Activated naive CD4-positive, alpha-beta T cell treated with anti-CD3 and anti-CD28 coated beads for 36 hours (primary cell): ENCODE results near the gene PLCE1. TPM values are rescaled to one million over a fixed set of nuclear protein-coding genes. Genes with fewer than 3 reads are reported as not detected.
"Not testable (repeated sequence)": the region's sequence is repeated elsewhere in the genome, so short reads cannot be mapped to it uniquely, and the experiment has no call there.

Source experiments
- CTCF ChIA-PET: fragments of 350-600 bp; sonication (Branson Sonifier 250); formaldehyde crosslinking; loops from one replicate; lab custom pipeline; 2021; ENCODE audit warnings: antibody characterized with exemption; lab: Charles Lee
- DNase-seq: peaks from one replicate; pipeline ENCODE4 v3.0.0-alpha.2; 2020
- H3K27ac Mint-ChIP-seq: one replicate; pipeline ENCODE4 v1.8.0; 2021; ENCODE audit warnings: mild to moderate bottlenecking, mixed read lengths
- H3K27me3 Mint-ChIP-seq: one replicate; pipeline ENCODE4 v1.8.0; 2021; ENCODE audit warnings: low read depth, mixed read lengths
- H3K36me3 Mint-ChIP-seq: one replicate; pipeline ENCODE4 v1.8.0; 2021; ENCODE audit warnings: low read depth, mixed read lengths
- H3K4me1 Mint-ChIP-seq: one replicate; pipeline ENCODE4 v1.8.0; 2021; ENCODE audit warnings: low read depth, mixed read lengths
- H3K4me3 Mint-ChIP-seq: one replicate; pipeline ENCODE4 v1.8.0; 2021; ENCODE audit warnings: mild to moderate bottlenecking, moderate library complexity, mixed read lengths
- H3K9me3 Mint-ChIP-seq: one replicate; pipeline ENCODE4 v1.8.0; 2021; ENCODE audit warnings: mixed read lengths
- intact Hi-C: fragments of 100-400 bp; cut with micrococcal nuclease; formaldehyde crosslinking; loops from one replicate; pipeline ENCODE4 v1.15.1; 2023
- total RNA-seq, 2 experiments: library from RNA; stranded (reverse); gene quantifications; one replicate each; pipeline ENCODE4 v1.2.3, GENCODE V29; 2021

PLCE1 gene
- under 1 TPM in 1 of 2 experiments, not detected in 1; 0.05 TPM for total RNA-seq

GRCh38 chr10:93993782-93994437 lies at the start of gene PLCE1:
TSS of gene PLCE1 (plus strand) at chr10:93993931. CDS start at chr10:94031047, 37,116 bp downstream.
- Mint-ChIP-seq H3K4me1 (no peaks in the 10 kb centered on the region), H3K9me3 (no peaks in the 10 kb centered on the region), H3K27ac (no peak within 1 kb of the TSS), H3K36me3 (no peaks in the 10 kb centered on the region), H3K27me3 (peaks cover 52% of the 10 kb centered on the region), H3K4me3 (peak within 1 kb of the TSS; percentile 13)
- CTCF ChIA-PET, result no interaction called here
- intact Hi-C loops, result no loop called here
- peak; percentile 5 for DNase-seq

GRCh38 chr10:93945819-93946218 lies 47.9 kb upstream of the PLCE1 start:
- Mint-ChIP-seq H3K27me3 (no peaks in the 10 kb centered on the region), H3K36me3 (no peaks in the 10 kb centered on the region), H3K4me3 (no peak overlapping the region), H3K27ac (no peak overlapping the region), H3K4me1 (no peaks in the 10 kb centered on the region), H3K9me3 (no peaks in the 10 kb centered on the region)
- intact Hi-C loops, result no loop called here
- DNase-seq, result no peak
- CTCF ChIA-PET, result no interaction called here

GRCh38 chr10:93947055-93947454 lies 46.7 kb upstream of the PLCE1 start:
- intact Hi-C loops, result no loop called here
- Mint-ChIP-seq H3K27ac (no peak overlapping the region), H3K4me3 (no peak overlapping the region), H3K36me3 (no peaks in the 10 kb centered on the region), H3K27me3 (no peaks in the 10 kb centered on the region), H3K9me3 (no peaks in the 10 kb centered on the region), H3K4me1 (no peaks in the 10 kb centered on the region)
- CTCF ChIA-PET, result no interaction called here
- no peak for DNase-seq

DNA sequence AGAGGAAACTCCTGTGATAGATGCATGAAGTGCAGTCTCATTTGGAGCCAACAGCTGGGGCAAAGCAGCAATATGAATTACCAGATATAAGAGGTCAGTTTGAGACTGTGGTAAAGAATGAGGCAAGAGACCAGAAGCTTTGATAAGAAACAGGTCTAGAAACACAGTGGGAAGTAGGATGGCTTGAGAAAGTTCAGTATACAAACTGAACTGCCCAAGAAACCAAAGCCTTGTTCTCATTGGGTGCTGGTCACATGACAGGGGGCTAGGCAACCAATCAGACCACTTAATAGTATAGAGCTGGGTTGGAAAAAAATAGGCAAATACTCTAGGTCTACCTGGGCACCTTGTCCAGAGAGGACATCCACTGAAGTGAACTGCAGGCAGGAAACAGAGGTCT lies 46.2 kb upstream of the PLCE1 start:
- Mint-ChIP-seq H3K4me1 (no peaks in the 10 kb centered on the region), H3K27ac (no peak overlapping the region), H3K36me3 (no peaks in the 10 kb centered on the region), H3K9me3 (no peaks in the 10 kb centered on the region), H3K4me3 (no peak overlapping the region), H3K27me3 (no peaks in the 10 kb centered on the region)
- CTCF ChIA-PET, result no interaction called here
- intact Hi-C loops, result no loop called here
- DNase-seq, result no peak

- no peaks in the 10 kb centered on the region for H3K27me3 Mint-ChIP-seq
- intact Hi-C loops, result no loop called here
- H3K4me1 Mint-ChIP-seq, result no peaks in the 10 kb centered on the region
- no peaks in the 10 kb centered on the region for H3K36me3 Mint-ChIP-seq
- H3K9me3 Mint-ChIP-seq, result no peaks in the 10 kb centered on the region
- no peak overlapping the region for H3K4me3 Mint-ChIP-seq
- CTCF ChIA-PET, result no interaction called here
- no peak for DNase-seq
- H3K27ac Mint-ChIP-seq, result no peak overlapping the region
Observed at GRCh38 chr10:93951905-93952304, 41.8 kb upstream of the PLCE1 start.

DNA sequence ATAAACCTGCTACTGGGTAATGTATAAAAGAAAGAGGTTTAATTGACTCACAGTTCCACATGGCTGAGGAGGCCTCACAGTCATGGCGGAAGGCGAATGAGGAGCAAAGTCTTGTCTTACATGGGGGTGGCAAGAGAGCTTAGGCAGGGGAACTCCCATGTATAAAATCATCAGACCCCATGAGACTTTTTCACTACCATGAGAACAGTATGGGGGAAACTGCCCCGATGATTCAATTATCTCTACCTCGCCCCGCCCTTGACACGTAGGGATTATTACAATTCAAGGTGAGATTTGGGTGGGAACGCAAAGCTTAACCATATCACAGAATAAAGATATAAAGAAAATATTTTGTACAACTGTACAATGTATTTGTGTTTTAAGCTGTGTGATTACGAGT lies 39.4 kb upstream of the PLCE1 start:
- Mint-ChIP-seq H3K4me3 (no peak overlapping the region), H3K4me1 (no peaks in the 10 kb centered on the region), H3K9me3 (no peaks in the 10 kb centered on the region), H3K36me3 (peaks cover 7% of the 10 kb centered on the region), H3K27me3 (no peaks in the 10 kb centered on the region), H3K27ac (no peak overlapping the region)
- no peak for DNase-seq
- intact Hi-C loops, result no loop called here
- CTCF ChIA-PET, result interaction anchor here (0.6 kb wide), 1 partner anchor 48 kb away, joined by 4 read pairs; no protein-coding TSS in a partner anchor

- no peak for DNase-seq
- CTCF ChIA-PET, result interaction anchor here (0.6 kb wide), 1 partner anchor 47 kb away, joined by 4 read pairs; no protein-coding TSS in a partner anchor
- Mint-ChIP-seq H3K36me3 (peaks cover 9% of the 10 kb centered on the region), H3K27me3 (no peaks in the 10 kb centered on the region), H3K4me1 (no peaks in the 10 kb centered on the region), H3K9me3 (no peaks in the 10 kb centered on the region), H3K27ac (no peak overlapping the region), H3K4me3 (no peak overlapping the region)
- intact Hi-C loops, result no loop called here
Observed at GRCh38 chr10:93954726-93955363, 38.9 kb upstream of the PLCE1 start.

DNA sequence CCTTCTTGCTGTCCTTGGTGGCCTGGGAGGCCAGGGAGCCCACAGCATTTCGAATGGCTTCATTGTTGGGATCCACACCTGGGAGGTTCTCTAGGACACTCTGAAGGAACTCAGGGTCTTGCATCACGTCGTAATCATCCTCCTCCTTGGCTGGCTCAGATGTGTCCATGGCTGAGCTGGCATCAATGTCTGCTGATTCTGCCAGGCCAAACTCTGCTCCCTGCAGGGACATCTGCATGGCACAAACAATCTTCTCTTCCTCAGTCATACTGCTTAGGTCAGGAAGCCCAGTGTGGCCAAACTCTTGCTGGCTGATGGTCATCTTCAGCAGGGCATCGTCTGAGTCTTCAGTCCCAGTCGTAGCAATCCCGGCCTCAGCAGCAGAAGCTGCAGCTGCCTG lies 34.9 kb upstream of the PLCE1 start:
- Mint-ChIP-seq H3K36me3 (peaks cover 9% of the 10 kb centered on the region), H3K9me3 (no peaks in the 10 kb centered on the region)

DNA sequence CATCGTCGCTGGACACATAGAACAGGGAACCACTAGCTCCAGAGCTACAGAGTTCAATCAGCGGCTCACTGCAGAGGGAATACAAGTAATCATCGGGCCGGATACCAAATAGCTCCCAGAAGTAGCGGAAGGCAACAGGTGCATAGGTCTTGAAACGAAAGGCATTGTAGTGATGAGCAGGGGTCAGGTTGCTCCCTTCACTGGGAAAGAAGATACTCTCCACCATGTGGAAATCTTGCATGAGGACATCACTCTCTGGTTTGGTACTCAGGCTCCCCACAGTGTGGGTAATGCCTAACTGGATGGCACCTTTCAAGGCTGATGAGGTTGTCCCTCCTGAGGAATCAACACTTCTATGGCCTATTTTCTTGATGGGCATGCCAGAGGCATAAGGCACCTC lies 32.7 kb upstream of the PLCE1 start:
- H3K9me3 Mint-ChIP-seq, H3K27me3 Mint-ChIP-seq, H3K4me1 Mint-ChIP-seq, DNase-seq, intact Hi-C loops, H3K27ac Mint-ChIP-seq, H3K4me3 Mint-ChIP-seq, H3K36me3 Mint-ChIP-seq: not testable (repeated sequence)
- CTCF ChIA-PET, result interaction anchor here (0.9 kb wide), 1 partner anchor 43 kb away, joined by 3 read pairs; no protein-coding TSS in a partner anchor

More for the DNA sequence above, 34.9 kb upstream of the PLCE1 start:
- DNase-seq, result no peak
- no peaks in the 10 kb centered on the region for H3K27me3 Mint-ChIP-seq
- H3K4me1 Mint-ChIP-seq, result no peaks in the 10 kb centered on the region
- H3K27ac Mint-ChIP-seq, result no peak overlapping the region
- intact Hi-C loops, result no loop called here
- H3K4me3 Mint-ChIP-seq, result no peak overlapping the region
- CTCF ChIA-PET, result no interaction called here

GRCh38 chr10:93962973-93963372 lies 30.8 kb upstream of the PLCE1 start:
- H3K27me3 Mint-ChIP-seq, result no peaks in the 10 kb centered on the region
- no peaks in the 10 kb centered on the region for H3K4me1 Mint-ChIP-seq
- no peak for DNase-seq
- H3K4me3 Mint-ChIP-seq, result no peak overlapping the region
- CTCF ChIA-PET, result interaction anchor here (0.9 kb wide), 1 partner anchor 11 kb away, joined by 3 read pairs; no protein-coding TSS in a partner anchor
- H3K36me3 Mint-ChIP-seq, result peaks cover 9% of the 10 kb centered on the region
- no peak overlapping the region for H3K27ac Mint-ChIP-seq
- intact Hi-C loops, result no loop called here
- no peaks in the 10 kb centered on the region for H3K9me3 Mint-ChIP-seq

DNA sequence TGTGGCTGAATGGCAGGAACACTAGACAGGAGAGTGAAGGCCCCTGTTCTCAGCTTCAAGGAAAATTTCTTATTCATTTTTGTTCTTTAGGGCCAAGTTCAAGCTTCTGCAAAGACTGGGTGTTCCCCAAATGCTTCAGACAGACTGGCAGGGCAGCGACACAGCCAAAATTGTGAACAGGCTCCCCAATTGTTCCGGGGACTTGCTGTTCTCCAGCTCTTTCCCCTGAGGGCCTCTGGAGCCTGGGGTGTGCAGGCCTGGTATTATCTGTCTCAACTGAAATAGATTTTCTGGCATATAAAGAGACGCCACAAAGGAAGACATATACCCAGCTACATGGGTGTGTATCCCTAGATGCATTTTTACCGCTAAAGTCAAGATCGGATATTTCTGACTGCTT lies 30.3 kb upstream of the PLCE1 start:
- CTCF ChIA-PET, result no interaction called here
- no peaks in the 10 kb centered on the region for H3K4me1 Mint-ChIP-seq

DNA sequence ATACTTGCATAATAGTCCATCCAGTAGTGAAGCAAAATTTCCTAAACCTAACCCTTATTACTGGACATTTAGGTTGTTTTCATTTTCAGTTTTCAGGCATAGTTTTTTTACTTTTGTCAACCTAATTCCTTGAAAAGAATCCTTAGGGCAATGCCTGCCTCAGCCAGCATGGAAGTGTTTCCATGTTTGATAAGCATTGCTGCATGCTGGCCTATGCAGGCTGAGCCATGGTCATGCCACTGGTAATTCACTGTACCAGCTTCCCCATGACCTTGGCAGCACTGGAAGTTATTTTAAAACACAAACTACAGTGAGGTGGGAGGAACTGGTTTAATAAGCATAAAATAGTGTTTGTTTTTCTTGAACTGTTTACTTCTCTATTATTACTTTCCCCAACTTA lies 27.8 kb upstream of the PLCE1 start:
- Mint-ChIP-seq H3K4me1 (no peaks in the 10 kb centered on the region), H3K9me3 (no peaks in the 10 kb centered on the region), H3K27me3 (no peaks in the 10 kb centered on the region), H3K27ac (no peak overlapping the region), H3K36me3 (no peaks in the 10 kb centered on the region), H3K4me3 (no peak overlapping the region)
- DNase-seq, result no peak
- intact Hi-C loops, result no loop called here
- CTCF ChIA-PET, result no interaction called here

More for the DNA sequence above, 30.3 kb upstream of the PLCE1 start:
- intact Hi-C loops, result no loop called here
- Mint-ChIP-seq H3K27me3 (no peaks in the 10 kb centered on the region), H3K27ac (no peak overlapping the region), H3K9me3 (no peaks in the 10 kb centered on the region), H3K4me3 (no peak overlapping the region), H3K36me3 (peaks cover 9% of the 10 kb centered on the region)
- no peak for DNase-seq

DNA sequence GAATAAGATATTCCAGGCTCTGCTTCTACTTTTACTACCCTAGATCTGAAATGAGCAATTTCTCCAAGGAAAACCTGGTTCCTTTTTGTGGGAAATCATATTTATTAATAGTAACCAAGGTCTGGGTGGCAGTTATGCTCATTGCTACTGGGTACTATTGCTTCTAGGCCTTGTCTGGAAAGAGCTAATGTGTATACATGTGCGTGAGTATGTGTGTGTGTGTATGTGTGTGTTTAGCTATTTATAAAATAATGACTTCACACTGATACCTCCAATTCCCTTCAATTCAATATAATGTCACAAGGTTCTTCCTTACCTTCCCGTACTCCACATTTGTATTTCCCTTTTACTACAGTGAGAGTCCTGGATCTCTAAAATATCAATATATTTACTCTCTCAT lies 26.0 kb upstream of the PLCE1 start:
- DNase-seq, result no peak
- intact Hi-C loops, result no loop called here
- H3K9me3 Mint-ChIP-seq, result no peaks in the 10 kb centered on the region
- H3K36me3 Mint-ChIP-seq, result no peaks in the 10 kb centered on the region
- H3K4me1 Mint-ChIP-seq, result no peaks in the 10 kb centered on the region
- no peak overlapping the region for H3K27ac Mint-ChIP-seq
- CTCF ChIA-PET, result no interaction called here
- no peaks in the 10 kb centered on the region for H3K27me3 Mint-ChIP-seq
- no peak overlapping the region for H3K4me3 Mint-ChIP-seq
